GM12878 (cell line): ENCODE data around the gene PHF1. TPM values are rescaled to one million over a fixed set of nuclear protein-coding genes. Genes with fewer than 3 reads are reported as not detected.

ENCODE experiments used
- ATAC-seq: fragments of 200-7000 bp; cut with Tn5 transposase; 3 replicates; pipeline ENCODE4 v1.9.1; 2020; ENCODE audit warnings: mild to moderate bottlenecking, moderate library complexity
- BruUV-seq: library from RNA; stranded (reverse); fragments of 400-500 nt; replicated peaks from 2 replicates; lab custom pipeline; 2021; lab: Mats Ljungman, UMichigan
- CTCF ChIA-PET: fragments of 300-600 bp; sonication (Branson Sonifier 250); formaldehyde crosslinking; extraction: SDS; loops from one replicate; lab custom pipeline; 2021; ENCODE audit warnings: inconsistent platforms; lab: Yijun Ruan, JAX
- POLR2A ChIA-PET: fragments of 350-600 bp; formaldehyde crosslinking; extraction: SDS; loops from one replicate; lab custom pipeline; 2021; ENCODE audit warnings: inconsistent platforms; lab: Charles Lee
- RAD21 ChIA-PET: fragments of 300-600 bp; sonication (Branson Sonifier 250); formaldehyde crosslinking; loops from one replicate; lab custom pipeline; 2023; ENCODE audit warnings: antibody characterized with exemption; ENCODE audit not compliant: unreplicated experiment; lab: Charles Lee
- SMC1A ChIA-PET: fragments of 300-600 bp; sonication (Branson Sonifier 250); formaldehyde crosslinking; loops from one replicate; lab custom pipeline; 2023; ENCODE audit not compliant: unreplicated experiment, uncharacterized antibody; lab: Charles Lee
- DNase-seq: peaks from one replicate; pipeline ENCODE4 v3.0.0-alpha.2; 2011; ENCODE audit warnings: low read depth, low spot score
- FAIRE-seq: peaks from 3 replicates; lab custom pipeline; 2011; peaks lifted over from hg19 to GRCh38; lab: Jason Lieb, UNC
- H2AFZ ChIP-seq: 2 replicates; pipeline ENCODE4 v1.6.0; 2011; ENCODE audit warnings: low read depth, low read length, control low read depth; ENCODE audit not compliant: control insufficient read depth
- H3K27ac ChIP-seq: 2 replicates; pipeline ENCODE4 v1.5.1; 2011; ENCODE audit warnings: control low read depth; ENCODE audit not compliant: control insufficient read depth, insufficient read depth
- H3K27me3 ChIP-seq, 2 experiments: replicated peaks in 1 of 2; 2 replicates each; pipeline versions ENCODE4 v1.6.0 to v1.6.1; 2011; ENCODE audit warnings: low read length in 1 of 2; ENCODE audit not compliant: control insufficient read depth in 2 of 2, insufficient read depth in 2 of 2
- H3K36me3 ChIP-seq, 2 experiments: 2 replicates each; pipeline ENCODE4 v1.5.1; 2011; ENCODE audit warnings: low read length in 1 of 2; ENCODE audit not compliant: control insufficient read depth in 2 of 2, insufficient read depth in 2 of 2
- H3K4me1 ChIP-seq: 2 replicates; pipeline ENCODE4 v1.6.1; 2011; ENCODE audit warnings: mild to moderate bottlenecking, low read length, moderate library complexity, mixed read lengths; ENCODE audit not compliant: control insufficient read depth, insufficient read depth
- H3K4me2 ChIP-seq: 2 replicates; pipeline ENCODE4 v1.6.0; 2011; ENCODE audit warnings: control low read depth; ENCODE audit not compliant: control insufficient read depth, insufficient read depth
- H3K4me3 ChIP-seq: fragments of 200-600 bp; sonication (generic); 2 replicates; pipeline ENCODE4 v1.5.1; 2016
- H3K79me2 ChIP-seq: 2 replicates; pipeline ENCODE4 v1.6.0; 2011; ENCODE audit warnings: low read length; ENCODE audit not compliant: control insufficient read depth, insufficient read depth
- H3K9ac ChIP-seq: 2 replicates; pipeline ENCODE4 v1.8.0; 2011; ENCODE audit warnings: low read length, control low read depth, mixed read lengths; ENCODE audit not compliant: control insufficient read depth, insufficient read depth
- H3K9me3 ChIP-seq: replicated peaks from 3 replicates; pipeline ENCODE4 v1.5.1; 2011; ENCODE audit warnings: mild to moderate bottlenecking, low read length; ENCODE audit not compliant: control insufficient read depth, insufficient read depth
- H4K20me1 ChIP-seq: 2 replicates; pipeline ENCODE4 v1.6.0; 2011; ENCODE audit not compliant: control insufficient read depth, insufficient read depth
- CBX5 ChIP-seq: sonication (generic); IDR thresholded peaks from 2 replicates; pipeline ENCODE4 v1.6.1; 2016; ENCODE audit warnings: low read depth, moderate library complexity, mild to moderate bottlenecking, inconsistent platforms
- CREB1 ChIP-seq: IDR thresholded peaks from 2 replicates; pipeline ENCODE4 v1.6.1; 2012; ENCODE audit warnings: low read depth, mild to moderate bottlenecking, inconsistent platforms
- EP300 ChIP-seq, 2 experiments: fragments of 150-350 bp in 1 of 2; IDR thresholded peaks; 2 replicates each; pipeline ENCODE4 v1.6.1; 2011 to 2012; ENCODE audit warnings: low read depth in 2 of 2, low read length in 2 of 2, borderline replicate concordance in 1 of 2, improper control_type of control experiment in 1 of 2, inconsistent platforms in 1 of 2; ENCODE audit not compliant: control insufficient read depth in 1 of 2
- NFYA ChIP-seq: IDR thresholded peaks from 2 replicates; pipeline ENCODE4 v1.6.1; 2011; ENCODE audit warnings: low read depth, mild to moderate bottlenecking, low read length, improper control_type of control experiment, borderline replicate concordance
- NR2C2 ChIP-seq: IDR thresholded peaks from 2 replicates; pipeline ENCODE4 v1.6.1; 2011; ENCODE audit warnings: borderline replicate concordance, low read depth; ENCODE audit not compliant: control insufficient read depth, insufficient read length
- PAX8 ChIP-seq: fragments of 450-650 bp; IDR thresholded peaks from 2 replicates; pipeline ENCODE4 v1.6.1; 2017; ENCODE audit warnings: mild to moderate bottlenecking, moderate library complexity
- POLR2AphosphoS5 ChIP-seq: IDR thresholded peaks from 2 replicates; pipeline ENCODE4 v1.6.1; 2011; ENCODE audit warnings: mild to moderate bottlenecking, low read length, inconsistent platforms
- STAT1 ChIP-seq: fragments of 450-650 bp; conservative IDR thresholded peaks from 2 replicates; pipeline ENCODE4 v1.6.1; 2014; ENCODE audit warnings: antibody characterized with exemption, mild to moderate bottlenecking
- ZNF24 ChIP-seq: fragments of 450-650 bp; IDR thresholded peaks from 2 replicates; pipeline ENCODE4 v1.6.1; 2017; ENCODE audit warnings: antibody characterized with exemption, mild to moderate bottlenecking
- WGBS: methylation state at CpG from one replicate; pipeline ENCODE4 v1.1.6; 2016; ENCODE audit warnings: low lambda C conversion rate; ENCODE audit not compliant: insufficient replicate concordance, insufficient coverage; ENCODE audit errors: missing lambda C conversion rate; 5-methylcytosine and 5-hydroxymethylcytosine counted together
- in situ Hi-C: fragments of 300-500 bp; cut with MboI; formaldehyde crosslinking; loops from 9 replicates; pipeline ENCODE4 v1.14.3; 2018; ENCODE audit warnings: mixed read lengths
- intact Hi-C: fragments of 100-400 bp; cut with micrococcal nuclease; formaldehyde crosslinking; loops from one replicate; pipeline ENCODE4 v1.14.2; 2022; ENCODE audit not compliant: unreplicated experiment
- polyA plus RNA-seq, 11 experiments: library from polyadenylated mRNA; depleted of rRNA in 4 of 11; unstranded in 6 of 11; stranded (reverse) in 5 of 11; fragments of >200 nt; fragmentation: Nextera tagmentation in 4 of 11; fragmentation: Illumina TruSeq in 1 of 11; extraction: Ambion mirVana in 4 of 11; extraction: Trizol in 1 of 11; gene quantifications; 1 replicate in 1 of 11; 2 replicates in 10 of 11; pipeline versions ENCODE4 v1.2.1 to v1.2.3, GENCODE V29; 2011 to 2016; ENCODE audit warnings: inconsistent platforms in 2 of 11, missing spikeins in 2 of 11, low read depth in 1 of 11
- total RNA-seq, 4 experiments: library from RNA; depleted of rRNA in 3 of 4; stranded (reverse); fragments of >200 nt in 3 of 4; fragmentation: Illumina TruSeq in 1 of 4; extraction: Trizol in 1 of 4; gene quantifications; 2 replicates each; pipeline versions ENCODE4 v1.2.1 to v1.2.3, GENCODE V29; 2013 to 2021
- TF ChIP-seq, protein P1 (sequence below): fragments of 150-350 bp; IDR thresholded peaks from 2 replicates; pipeline ENCODE4 v1.6.1; 2014; ENCODE audit warnings: mild to moderate bottlenecking, low read depth, low read length

The PHF1 gene
- total and polyA plus RNA-seq, 10 of the 15 experiments (the other 5 are each of a cell fraction or from before 2014, with no cell fraction given): 1.3 to 17.8 (median 6.2) TPM

DNA sequence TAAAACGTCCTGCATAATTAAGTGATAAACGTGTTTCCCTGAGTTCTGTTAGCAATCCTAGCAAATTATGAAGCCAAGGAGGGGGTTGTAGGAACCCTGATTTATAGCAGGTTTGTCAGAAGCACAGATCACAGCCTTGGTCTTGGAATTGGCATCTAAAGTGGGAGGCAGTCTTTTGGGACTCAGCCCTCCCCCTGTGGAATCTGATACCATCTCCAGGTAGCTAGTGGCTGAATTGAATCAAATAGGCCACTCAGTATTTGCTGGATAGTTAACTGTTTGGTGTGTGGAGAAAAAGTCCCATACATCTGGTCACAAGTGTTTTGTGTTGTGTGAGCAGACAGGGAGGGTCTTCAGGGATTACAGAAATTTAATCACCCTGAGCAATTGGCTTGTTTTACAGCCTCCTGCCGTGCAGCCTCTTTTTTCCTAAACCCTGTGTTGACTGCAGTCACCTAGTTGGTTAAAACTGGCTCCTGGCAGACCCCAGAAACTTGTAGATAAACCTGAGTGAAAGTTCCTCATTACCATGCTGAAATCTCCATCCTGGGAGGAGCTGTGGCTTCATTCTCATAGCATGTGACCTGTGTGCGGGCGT is 38.2 kb upstream of the PHF1 start:
- intact Hi-C loops: no loop called here
- ChIA-PET SMC1A (no interaction called here), POLR2A (no interaction called here), RAD21 (no interaction called here), CTCF (no interaction called here)
- Histone ChIP-seq H4K20me1 (no peaks in the 10 kb centered on the region), H3K4me1 (no peaks in the 10 kb centered on the region), H3K27ac (no peak overlapping the region), H3K27me3 (no peaks in the 10 kb centered on the region), H3K4me3 (no peak overlapping the region), H3K9me3 (no peaks in the 10 kb centered on the region), H2AFZ (no peak overlapping the region), H3K4me2 (no peak overlapping the region), H3K9ac (no peak overlapping the region), H3K36me3 (no peaks in the 10 kb centered on the region), H3K79me2 (no peaks in the 10 kb centered on the region)
- BruUV-seq: no TSS peak
- in situ Hi-C loops: no loop called here
- ATAC-seq: no peak
- WGBS: 1% methylated on average over 5 of the region's 5 CpGs
- no peak for FAIRE-seq
- TF ChIP-seq, protein P1, sequence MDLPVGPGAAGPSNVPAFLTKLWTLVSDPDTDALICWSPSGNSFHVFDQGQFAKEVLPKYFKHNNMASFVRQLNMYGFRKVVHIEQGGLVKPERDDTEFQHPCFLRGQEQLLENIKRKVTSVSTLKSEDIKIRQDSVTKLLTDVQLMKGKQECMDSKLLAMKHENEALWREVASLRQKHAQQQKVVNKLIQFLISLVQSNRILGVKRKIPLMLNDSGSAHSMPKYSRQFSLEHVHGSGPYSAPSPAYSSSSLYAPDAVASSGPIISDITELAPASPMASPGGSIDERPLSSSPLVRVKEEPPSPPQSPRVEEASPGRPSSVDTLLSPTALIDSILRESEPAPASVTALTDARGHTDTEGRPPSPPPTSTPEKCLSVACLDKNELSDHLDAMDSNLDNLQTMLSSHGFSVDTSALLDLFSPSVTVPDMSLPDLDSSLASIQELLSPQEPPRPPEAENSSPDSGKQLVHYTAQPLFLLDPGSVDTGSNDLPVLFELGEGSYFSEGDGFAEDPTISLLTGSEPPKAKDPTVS: no peak
- TF ChIP-seq NR2C2 (no peak), STAT1 (no peak), CBX5 (no peak), EP300 (IDR thresholded peaks at IDR 0.05; ENCODE audit: borderline replicate concordance in 1 of 2, control insufficient read depth in 1 of 2, low read depth in 2 of 2, low read length in 2 of 2) (no peak), PAX8 (no peak), NFYA (no peak), POLR2AphosphoS5 (no peak), CREB1 (no peak), ZNF24 (no peak)
- DNase-seq: no peak
